Cerebellar cortex (tissue), 1 donor: Measurements from ENCODE around the gene CBX3.
A peak's percentile ranks its signal among the peaks of the same experiment; 100 is the strongest.
"Not testable (repeated sequence)": the region's sequence is repeated elsewhere in the genome, so short reads cannot be mapped to it uniquely, and the experiment has no call there.

Experiments
- DNase-seq: peaks from one replicate; pipeline ENCODE4 v3.0.0-alpha.2; 2015; ENCODE audit warnings: low spot score

CBX3 gene

GRCh38 chr7:26170663-26171062, 30.9 kb upstream of the CBX3 start:
- DNase-seq: no peak

GRCh38 chr7:26171601-26172000, 29.9 kb upstream of the CBX3 start:
- DNase-seq: no peak

- DNase-seq: no peak
These were observed 29.5 kb upstream of the CBX3 start for GRCh38 chr7:26172048-26172447.

- not testable (repeated sequence) for DNase-seq
These were observed 25.6 kb upstream of the CBX3 start for GRCh38 chr7:26175903-26176302.

GRCh38 chr7:26176696-26177095, 24.8 kb upstream of the CBX3 start:
- DNase-seq: not testable (repeated sequence)

GRCh38 chr7:26177269-26177668, 24.3 kb upstream of the CBX3 start:
- not testable (repeated sequence) for DNase-seq

- DNase-seq: peak; percentile 48
These were observed 23.1 kb upstream of the CBX3 start for GRCh38 chr7:26178272-26178960.

GRCh38 chr7:26179422-26179821, 22.1 kb upstream of the CBX3 start:
- no peak for DNase-seq

GRCh38 chr7:26179826-26180497, 21.6 kb upstream of the CBX3 start:
- DNase-seq: no peak

GRCh38 chr7:26180792-26181198, 20.8 kb upstream of the CBX3 start:
- no peak for DNase-seq

GRCh38 chr7:26181474-26182227, 19.9 kb upstream of the CBX3 start:
- no peak for DNase-seq

- DNase-seq: peak; percentile 63
These were observed 19.3 kb upstream of the CBX3 start for GRCh38 chr7:26182283-26182682.

GRCh38 chr7:26182706-26183105, 18.8 kb upstream of the CBX3 start:
- DNase-seq: peak; percentile 56

GRCh38 chr7:26183545-26184280, 17.8 kb upstream of the CBX3 start:
- peak; percentile 62 for DNase-seq

- DNase-seq: peak; percentile 62
These were observed 17.1 kb upstream of the CBX3 start for GRCh38 chr7:26184281-26185101.

- DNase-seq: no peak
These were observed 16.3 kb upstream of the CBX3 start for GRCh38 chr7:26185131-26185843.

GRCh38 chr7:26185844-26186180, 15.7 kb upstream of the CBX3 start:
- peak; percentile 63 for DNase-seq

GRCh38 chr7:26186364-26187311, 14.9 kb upstream of the CBX3 start:
- DNase-seq: peak; percentile 62

- DNase-seq: peak; percentile 83
These were observed 14.0 kb upstream of the CBX3 start for GRCh38 chr7:26187380-26188205.
